Colonic mucosa (tissue), 4 donors: Measurements from ENCODE around the gene GRIN2A. TPM values are rescaled to one million over a fixed set of nuclear protein-coding genes. Genes with fewer than 3 reads are reported as not detected.

Experiments used
- DNase-seq: peaks from one replicate; pipeline ENCODE4 v3.0.0-alpha.2; 2020
- H3K27ac ChIP-seq: fragments of 200-600 bp; one replicate; pipeline ENCODE4 v1.8.0; 2021
- H3K27me3 ChIP-seq: fragments of 200-600 bp; one replicate; pipeline ENCODE4 v1.8.0; 2021
- H3K36me3 ChIP-seq: fragments of 200-600 bp; one replicate; pipeline ENCODE4 v1.8.0; 2021
- H3K4me1 ChIP-seq: fragments of 200-600 bp; one replicate; pipeline ENCODE4 v1.8.0; 2021; ENCODE audit warnings: mild to moderate bottlenecking
- H3K4me3 ChIP-seq: fragments of 200-600 bp; one replicate; pipeline ENCODE4 v1.8.0; 2021
- H3K9ac ChIP-seq, 2 donors: one replicate each; pipeline ENCODE4 v1.7.0; 2013; ENCODE audit warnings: control low read depth in 2 of 2, low read depth in 2 of 2, low read length in 2 of 2
- H3K9me3 ChIP-seq: fragments of 200-600 bp; one replicate; pipeline ENCODE4 v1.8.0; 2021
- CTCF ChIP-seq: fragments of 200-600 bp; IDR thresholded peaks from one replicate; pipeline ENCODE4 v1.8.0; 2022; ENCODE audit warnings: antibody characterized with exemption, mild to moderate bottlenecking
- intact Hi-C: fragments of 100-400 bp; cut with DNase I; formaldehyde crosslinking; loops from one replicate; pipeline ENCODE4 v1.14.1; 2022
- total RNA-seq, 2 donors: library from RNA; stranded (reverse); fragmentation: NEBNext Ultra II Directional in 1 of 2; extraction: Animal tissue kit (Norgen Biotek cat#: 25700) in 1 of 2; gene quantifications; one replicate each; pipeline ENCODE4 v1.2.1, GENCODE V29; 2021
- donor health status: healthy.
- donor health status: DM: no; HTN: no; CAD: no.
- donor health status: DM: no; HTN: no; CAD: no.

Gene GRIN2A
- total RNA-seq, 2 donors from 2014 or later = 0.15 to 0.40 TPM

DNA sequence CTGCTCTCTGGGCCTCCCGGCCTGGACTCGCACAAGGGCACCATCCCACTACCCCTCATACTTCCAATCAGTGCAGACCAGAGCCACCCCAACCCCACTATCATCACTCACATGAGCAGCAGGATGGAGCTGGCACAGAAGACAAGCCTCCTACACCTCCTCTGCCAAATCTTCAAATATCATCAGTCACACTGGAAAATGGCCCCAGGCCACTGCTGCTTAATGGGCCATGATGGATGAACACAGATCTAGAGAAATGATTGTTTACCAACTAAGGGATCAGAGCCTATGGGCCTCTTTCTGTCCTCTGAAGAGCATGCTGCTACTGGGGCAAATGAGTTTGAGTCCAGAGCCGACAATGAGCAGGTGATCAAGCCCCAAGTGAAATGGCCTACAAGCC, 165.5 kb downstream of the GRIN2A start:
- no peak for TF ChIP-seq CTCF
- Histone ChIP-seq H3K27ac (no peak overlapping the region), H3K9me3 (no peaks in the 10 kb centered on the region), H3K36me3 (no peaks in the 10 kb centered on the region), H3K27me3 (no peaks in the 10 kb centered on the region), H3K9ac (no peak overlapping the region), H3K4me1 (no peaks in the 10 kb centered on the region), H3K4me3 (no peak overlapping the region)
- intact Hi-C loops = no loop called here
- no peak for DNase-seq

DNA sequence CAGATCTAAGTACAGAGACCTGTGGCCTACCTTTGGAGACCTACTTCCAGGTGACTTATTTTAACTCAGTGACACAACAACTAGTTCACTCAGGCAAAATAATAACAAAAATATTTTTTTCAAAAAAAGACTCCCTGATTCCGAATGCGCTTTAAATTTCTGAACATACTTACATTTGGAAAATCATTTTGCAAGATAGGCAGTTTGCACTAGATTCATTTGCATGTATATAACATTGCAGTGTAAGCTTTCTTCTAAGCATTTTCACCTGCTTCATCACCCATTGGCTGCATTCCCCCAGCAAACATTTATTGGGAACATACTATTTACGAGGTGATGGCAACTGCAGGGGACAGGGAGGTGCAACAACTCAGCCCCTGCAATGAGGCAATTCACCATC, 166.8 kb downstream of the GRIN2A start:
- H3K27ac ChIP-seq = no peak overlapping the region
- H3K27me3 ChIP-seq = no peaks in the 10 kb centered on the region
- no peak overlapping the region for H3K4me3 ChIP-seq
- DNase-seq = no peak
- TF ChIP-seq CTCF = no peak
- intact Hi-C loops = no loop called here
- no peaks in the 10 kb centered on the region for H3K36me3 ChIP-seq
- H3K9ac ChIP-seq = no peak overlapping the region
- no peaks in the 10 kb centered on the region for H3K4me1 ChIP-seq
- no peaks in the 10 kb centered on the region for H3K9me3 ChIP-seq

DNA sequence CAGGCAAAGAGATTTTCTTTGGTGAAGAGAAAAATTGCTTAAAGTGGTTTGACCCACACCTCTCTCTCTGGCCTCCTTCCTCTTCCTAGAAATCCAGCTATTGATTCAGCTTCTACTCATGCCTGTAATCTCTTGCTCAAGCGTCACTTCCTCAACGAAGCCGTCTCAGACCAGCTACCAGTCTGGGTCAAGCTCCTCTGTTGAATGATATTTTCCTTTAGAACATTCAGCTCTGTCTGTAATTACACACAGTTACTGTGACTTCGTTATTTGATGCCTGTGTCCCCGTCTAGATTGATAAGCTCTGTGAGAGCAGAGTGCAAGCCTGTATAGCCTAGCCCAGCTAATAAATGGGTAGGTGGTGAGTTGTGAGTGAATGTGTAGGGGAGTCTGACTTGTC, 168.5 kb downstream of the GRIN2A start:
- Histone ChIP-seq H3K9ac (no peak overlapping the region), H3K4me3 (no peak overlapping the region), H3K27me3 (no peaks in the 10 kb centered on the region), H3K9me3 (no peaks in the 10 kb centered on the region), H3K27ac (no peak overlapping the region), H3K4me1 (no peaks in the 10 kb centered on the region), H3K36me3 (no peaks in the 10 kb centered on the region)
- no peak for DNase-seq
- no peak for TF ChIP-seq CTCF
- intact Hi-C loops = no loop called here

- Histone ChIP-seq H3K9me3 (no peaks in the 10 kb centered on the region), H3K4me3 (no peak overlapping the region), H3K27ac (no peak overlapping the region), H3K36me3 (no peaks in the 10 kb centered on the region), H3K9ac (no peak overlapping the region), H3K4me1 (no peaks in the 10 kb centered on the region), H3K27me3 (no peaks in the 10 kb centered on the region)
- DNase-seq = no peak
- TF ChIP-seq CTCF = no peak
- intact Hi-C loops = no loop called here
Measured at GRCh38 chr16:10013364-10013763, 168.9 kb downstream of the GRIN2A start.

GRCh38 chr16:10009684-10010083, 172.5 kb downstream of the GRIN2A start:
- intact Hi-C loops = no loop called here
- no peaks in the 10 kb centered on the region for H3K36me3 ChIP-seq

More at GRCh38 chr16:10009684-10010083, 172.5 kb downstream of the GRIN2A start:
- Histone ChIP-seq H3K9me3 (no peaks in the 10 kb centered on the region), H3K27ac (no peak overlapping the region), H3K9ac (no peak overlapping the region), H3K4me1 (no peaks in the 10 kb centered on the region), H3K27me3 (no peaks in the 10 kb centered on the region), H3K4me3 (no peak overlapping the region)
- DNase-seq = no peak
- TF ChIP-seq CTCF = no peak
